Gastrocnemius medialis (tissue), 4 donors: ENCODE measurements around the gene KASH5. TPM values are rescaled to one million over a fixed set of nuclear protein-coding genes. Genes with fewer than 3 reads are reported as not detected.

ENCODE experiments used
- ATAC-seq, 2 donors: fragments of 150-250 bp; one replicate each; pipeline ENCODE4 v1.9.1; 2016
- DNase-seq, 2 donors: peaks; one replicate each; pipeline ENCODE4 v3.0.0-alpha.2; 2019
- H3K27ac ChIP-seq, 4 donors: fragments of 200-600 bp; sonication (generic); 1 replicate in 1 of 4; 2 replicates in 3 of 4; pipeline ENCODE4 v1.5.1; 2016 to 2018; ENCODE audit warnings: mild to moderate bottlenecking in 2 of 4, moderate library complexity in 1 of 4
- H3K27me3 ChIP-seq, 3 donors: fragments of 200-600 bp; sonication (generic) in 2 of 3; 1 replicate in 1 of 3; 2 replicates in 2 of 3; pipeline versions ENCODE4 v1.5.1 to v1.6.0; 2016 to 2019; ENCODE audit warnings: mild to moderate bottlenecking in 1 of 3, moderate library complexity in 1 of 3
- H3K36me3 ChIP-seq, 2 donors: fragments of 200-600 bp; sonication (generic) in 1 of 2; one replicate each; pipeline ENCODE4 v1.5.1; 2017 to 2018
- H3K4me1 ChIP-seq, 2 donors: fragments of 200-600 bp; sonication (generic) in 1 of 2; one replicate each; pipeline ENCODE4 v1.5.1; 2016 to 2017; ENCODE audit warnings: mild to moderate bottlenecking in 2 of 2
- H3K4me3 ChIP-seq, 4 donors: fragments of 200-600 bp; sonication (generic) in 3 of 4; 1 replicate in 1 of 4; 2 replicates in 3 of 4; pipeline ENCODE4 v1.5.1; 2016 to 2019; ENCODE audit warnings: mild to moderate bottlenecking in 2 of 4
- H3K9me3 ChIP-seq, 3 donors: fragments of 200-600 bp; sonication (generic) in 2 of 3; 1 replicate in 1 of 3; 2 replicates in 2 of 3; pipeline ENCODE4 v1.5.1; 2016 to 2019
- CTCF ChIP-seq, 5 experiments: fragments of 450-650 bp in 3 of 5; fragments of 200-600 bp in 2 of 5; sonication (generic) in 2 of 5; IDR thresholded peaks in 4 of 5; conservative IDR thresholded peaks in 1 of 5; 1 replicate in 4 of 5; 2 replicates in 1 of 5; pipeline ENCODE4 v1.5.1; 2016 to 2019; ENCODE audit warnings: antibody characterized with exemption in 5 of 5, mild to moderate bottlenecking in 3 of 5, moderate library complexity in 3 of 5
- POLR2A ChIP-seq, 2 donors: fragments of 450-650 bp; IDR thresholded peaks; one replicate each; pipeline ENCODE4 v1.6.1; 2017; ENCODE audit warnings: antibody characterized with exemption in 2 of 2, mild to moderate bottlenecking in 2 of 2, moderate library complexity in 2 of 2
- in situ Hi-C, 4 donors: fragments of 200-750 bp; cut with MboI; loops; one replicate each; pipeline versions ENCODE4 v1.15.0 to v1.8.0; 2017; ENCODE audit warnings: low sequenced_read_pairs in 4 of 4
- intact Hi-C: fragments of 100-400 bp; cut with DNase I; formaldehyde crosslinking; loops from one replicate; pipeline ENCODE4 v1.15.1; 2023; ENCODE audit warnings: low total_unique reads
- total RNA-seq, 4 donors: library from RNA; depleted of rRNA; stranded (reverse); fragments of >200 nt; gene quantifications; one replicate each; pipeline versions ENCODE4 v1.1.0 to v1.2.3, GENCODE V29; 2016

The KASH5 gene
- total RNA-seq, 4 donors from 2014 or later = not detected

GRCh38 chr19:49453013-49453756 lies 65.1 kb downstream of the KASH5 start, which contains the start of gene ALDH16A1:
ALDH16A1 (plus strand) TSS chr19:49453225; CDS start chr19:49453332, 107 bp downstream.
- intact Hi-C loops = loop anchor here (1.0 to 5.0 kb wide), 7 partner anchors 34 to 1349 kb away; partner anchors contain the start of genes FUZ, PRMT1, RPL13A and RPS11
- H3K36me3 ChIP-seq = no peaks in the 10 kb centered on the region
- peak within 1 kb of the TSS; percentile 61 to 100 (median 78) for H3K4me3 ChIP-seq
- H3K9me3 ChIP-seq = no peaks in the 10 kb centered on the region
- peak within 1 kb of the TSS; percentile 90 to 97 (median 96) for H3K27ac ChIP-seq
- peak; percentile 98 to 99 for DNase-seq
- in situ Hi-C loops = no loop called here
- ATAC-seq = peak; percentile 80 to 84
- TF ChIP-seq CTCF (IDR thresholded peaks at IDR 0.05 in 4 of 5, conservative IDR thresholded peaks at IDR 0.05 in 1 of 5) (no peak), POLR2A (IDR thresholded peaks at IDR 0.05) (peak; percentile 78 to 86)
- H3K27me3 ChIP-seq = no peaks in the 10 kb centered on the region
- peaks cover 15 to 29% of the 10 kb centered on the region in 2 donors for H3K4me1 ChIP-seq

GRCh38 chr19:49453757-49454240 lies 65.8 kb downstream of the KASH5 start:
- H3K27ac ChIP-seq = peak overlapping the region; percentile 90 to 97 (median 96)
- TF ChIP-seq POLR2A (IDR thresholded peaks at IDR 0.05) (no peak), CTCF (IDR thresholded peaks at IDR 0.05 in 4 of 5, conservative IDR thresholded peaks at IDR 0.05 in 1 of 5) (no peak)
- peak in 1 of 2 donors; percentile 4 for ATAC-seq
- H3K27me3 ChIP-seq = no peaks in the 10 kb centered on the region
- in situ Hi-C loops = no loop called here
- no peaks in the 10 kb centered on the region for H3K36me3 ChIP-seq
- H3K4me1 ChIP-seq = peaks cover 15 to 29% of the 10 kb centered on the region in 2 donors
- intact Hi-C loops = loop anchor here (1.0 to 5.0 kb wide), 7 partner anchors 34 to 1349 kb away; partner anchors contain the start of genes FUZ, PRMT1, RPL13A and RPS11
- DNase-seq = no peak
- H3K4me3 ChIP-seq = peak overlapping the region; percentile 61 to 100 (median 78)
- no peaks in the 10 kb centered on the region for H3K9me3 ChIP-seq

GRCh38 chr19:49455773-49456172 lies 67.7 kb downstream of the KASH5 start:
- intact Hi-C loops = no loop called here
- Histone ChIP-seq H3K27ac (peak overlapping the region; percentile 57 to 72 (median 64)), H3K4me3 (no peak overlapping the region), H3K4me1 (peaks cover 10 to 19% of the 10 kb centered on the region in 2 donors), H3K36me3 (no peaks in the 10 kb centered on the region), H3K9me3 (no peaks in the 10 kb centered on the region), H3K27me3 (no peaks in the 10 kb centered on the region)
- TF ChIP-seq POLR2A (IDR thresholded peaks at IDR 0.05) (no peak), CTCF (IDR thresholded peaks at IDR 0.05 in 4 of 5, conservative IDR thresholded peaks at IDR 0.05 in 1 of 5) (no peak)
- in situ Hi-C loops = no loop called here
- DNase-seq = no peak
- ATAC-seq = no peak

GRCh38 chr19:49456326-49456725 lies 68.3 kb downstream of the KASH5 start:
- peak overlapping the region; percentile 57 to 72 (median 64) for H3K27ac ChIP-seq
- DNase-seq (no peak), ATAC-seq (no peak)
- no peaks in the 10 kb centered on the region for H3K9me3 ChIP-seq
- no peaks in the 10 kb centered on the region for H3K36me3 ChIP-seq
- H3K27me3 ChIP-seq = no peaks in the 10 kb centered on the region
- in situ Hi-C loops (no loop called here), intact Hi-C loops (no loop called here)
- peaks cover 10 to 17% of the 10 kb centered on the region in 2 donors for H3K4me1 ChIP-seq
- H3K4me3 ChIP-seq = no peak overlapping the region
- TF ChIP-seq CTCF (IDR thresholded peaks at IDR 0.05 in 4 of 5, conservative IDR thresholded peaks at IDR 0.05 in 1 of 5) = no peak
- TF ChIP-seq POLR2A (IDR thresholded peaks at IDR 0.05) = no peak
